Kidney (tissue), 14 donors: ENCODE measurements around the gene LGALS1. TPM values are rescaled to one million over a fixed set of nuclear protein-coding genes. Genes with fewer than 3 reads are reported as not detected.
"Not testable (repeated sequence)": the region's sequence is repeated elsewhere in the genome, so short reads cannot be mapped to it uniquely, and the experiment has no call there.

Experiments
- DNase-seq, 5 donors: peaks; one replicate each; pipeline ENCODE4 v3.0.0-alpha.2; 2013 to 2020
- FAIRE-seq: peaks from 2 replicates; lab custom pipeline; 2012; peaks lifted over from hg19 to GRCh38; lab: Jason Lieb, UNC
- H3K27ac ChIP-seq, 2 donors: one replicate each; pipeline ENCODE4 v1.7.0; 2013; ENCODE audit warnings: low read depth in 2 of 2, low read length in 2 of 2, inconsistent platforms in 1 of 2
- H3K27me3 ChIP-seq: one replicate; pipeline ENCODE4 v1.7.1; 2013; ENCODE audit warnings: low read length, inconsistent platforms; ENCODE audit not compliant: control insufficient read depth, insufficient read depth
- H3K36me3 ChIP-seq, 3 donors: one replicate each; pipeline versions ENCODE4 v1.7.0 to v1.7.1; 2013; ENCODE audit warnings: low read length in 3 of 3, control low read depth in 1 of 3, inconsistent platforms in 1 of 3; ENCODE audit not compliant: insufficient read depth in 3 of 3, control insufficient read depth in 2 of 3
- H3K4me1 ChIP-seq, 3 donors: one replicate each; pipeline versions ENCODE4 v1.7.0 to v1.7.1; 2013; ENCODE audit warnings: low read length in 3 of 3, inconsistent platforms in 1 of 3, low read depth in 1 of 3; ENCODE audit not compliant: control insufficient read depth in 2 of 3, insufficient read depth in 2 of 3
- H3K4me3 ChIP-seq, 3 donors: one replicate each; pipeline versions ENCODE4 v1.7.0 to v1.8.1; 2013; ENCODE audit warnings: low read length in 3 of 3, control low read depth in 1 of 3, inconsistent platforms in 1 of 3
- H3K9ac ChIP-seq, 3 donors: one replicate each; pipeline versions ENCODE4 v1.7.0 to v1.7.1; 2013; ENCODE audit warnings: low read length in 3 of 3, control low read depth in 1 of 3, inconsistent platforms in 1 of 3
- H3K9me3 ChIP-seq, 3 donors: one replicate each; pipeline versions ENCODE4 v1.7.0 to v1.7.1; 2013; ENCODE audit warnings: low read length in 3 of 3, control low read depth in 1 of 3, inconsistent platforms in 1 of 3; ENCODE audit not compliant: control insufficient read depth in 2 of 3, insufficient read depth in 1 of 3
- intact Hi-C: fragments of 100-400 bp; cut with DNase I; formaldehyde crosslinking; loops from one replicate; pipeline ENCODE4 v1.11.1; 2022
- polyA plus RNA-seq: library from polyadenylated mRNA; stranded (reverse); fragments of 350-450 nt; fragmentation: Illumina TruSeq; extraction: RNeasy Lipid Tissue Mini Kit (QIAGEN cat#74804); gene quantifications from one replicate; pipeline ENCODE4 v1.2.3, GENCODE V29; 2014; ENCODE audit warnings: low read depth, low replicate concordance; ENCODE audit not compliant: insufficient read depth
- total RNA-seq: library from RNA; stranded (reverse); fragmentation: NEBNext Ultra II Directional; extraction: Animal tissue kit (Norgen Biotek cat#: 25700); gene quantifications from one replicate; pipeline ENCODE4 v1.2.1, GENCODE V29; 2021
- TF ChIP-seq, protein P1 (sequence below): IDR thresholded peaks from 3 replicates; pipeline ENCODE4 v1.5.1; 2012; ENCODE audit warnings: mild to moderate bottlenecking, moderate library complexity, borderline replicate concordance; ENCODE audit not compliant: insufficient read depth; ENCODE audit errors: extremely low read depth
- donor health status: control.
- donor health status: control.
- donor health status: control.
- donor health status: control.
- donor health status: control.
- donor health status: DM: yes; HTN: yes; CAD: no.
- donor health status: Normal renal cell carcinoma (clear cell type).

The LGALS1 gene
- total and polyA plus RNA-seq, 2 donors from 2014 or later: 227 to 496 TPM

DNA sequence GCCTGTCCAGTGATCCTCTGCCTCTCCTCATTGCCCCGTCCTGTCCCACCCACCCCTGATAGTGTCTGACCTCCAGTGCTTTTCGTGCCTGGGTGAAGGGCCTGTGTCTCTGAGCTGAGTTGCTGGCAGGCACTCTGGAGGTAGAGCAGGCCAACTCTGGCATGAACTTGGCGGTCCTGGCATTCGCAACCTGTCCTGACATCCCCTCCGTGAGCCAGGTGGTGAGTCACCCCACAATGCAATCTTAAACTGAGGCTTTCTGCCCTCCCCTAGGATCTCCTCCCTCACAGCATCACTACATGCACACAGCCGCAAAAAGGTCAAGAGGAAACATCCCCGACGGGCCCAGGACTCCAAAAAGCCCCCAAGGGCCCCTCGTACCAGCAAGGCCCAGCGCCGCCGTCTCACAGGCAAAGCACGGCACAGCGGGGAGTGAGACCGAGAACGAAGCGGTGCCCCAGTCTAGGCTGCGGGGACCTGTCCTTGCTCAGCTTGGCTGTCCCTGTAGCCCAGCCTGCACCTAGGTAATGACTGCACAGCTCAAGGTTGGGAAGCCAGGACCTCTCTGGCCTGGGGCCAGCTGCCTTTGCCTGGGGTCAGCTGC is 15.6 kb downstream of the LGALS1 start:
- H3K9ac ChIP-seq: no peak overlapping the region

DNA sequence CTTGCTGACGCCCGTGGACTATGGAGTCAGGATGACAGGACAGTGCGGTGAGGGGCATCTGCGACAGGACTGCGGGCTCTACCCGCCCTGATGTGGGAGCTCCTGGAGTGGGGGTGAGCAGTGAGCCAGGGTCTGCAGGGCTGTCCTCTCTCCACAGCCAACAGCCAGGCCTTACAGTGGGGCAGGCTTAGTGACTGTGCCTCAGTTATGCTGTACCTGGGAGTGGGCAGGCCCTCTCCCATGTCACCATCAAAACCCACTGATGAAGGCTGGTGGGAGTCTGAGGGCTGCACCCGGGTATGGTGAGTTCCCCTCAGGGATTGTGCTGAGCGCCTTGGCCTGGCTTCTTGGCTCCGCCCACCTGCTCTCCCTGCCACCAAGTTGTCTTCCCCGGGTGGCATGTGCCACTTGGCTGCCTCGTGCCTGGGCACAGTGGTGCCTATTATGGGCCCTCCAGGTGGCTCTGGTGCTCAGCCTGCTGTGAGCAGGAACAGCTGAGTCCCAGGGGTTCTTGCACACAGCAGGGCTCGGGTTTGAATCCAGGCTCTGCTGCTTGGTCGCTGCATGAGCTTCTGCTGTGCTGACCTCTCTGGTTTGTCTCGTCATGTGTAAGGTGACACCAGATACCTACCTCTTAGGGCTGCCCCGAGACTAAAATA is 17.3 kb downstream of the LGALS1 start:
- H3K36me3 ChIP-seq: peaks cover 0 to 42% (median 22%) of the 10 kb centered on the region in 3 donors
- H3K9ac ChIP-seq: no peak overlapping the region
- no peaks in the 10 kb centered on the region for H3K27me3 ChIP-seq
- no peak overlapping the region for H3K4me3 ChIP-seq
- no peaks in the 10 kb centered on the region for H3K9me3 ChIP-seq
- no peak overlapping the region for H3K27ac ChIP-seq
- TF ChIP-seq, protein P1, sequence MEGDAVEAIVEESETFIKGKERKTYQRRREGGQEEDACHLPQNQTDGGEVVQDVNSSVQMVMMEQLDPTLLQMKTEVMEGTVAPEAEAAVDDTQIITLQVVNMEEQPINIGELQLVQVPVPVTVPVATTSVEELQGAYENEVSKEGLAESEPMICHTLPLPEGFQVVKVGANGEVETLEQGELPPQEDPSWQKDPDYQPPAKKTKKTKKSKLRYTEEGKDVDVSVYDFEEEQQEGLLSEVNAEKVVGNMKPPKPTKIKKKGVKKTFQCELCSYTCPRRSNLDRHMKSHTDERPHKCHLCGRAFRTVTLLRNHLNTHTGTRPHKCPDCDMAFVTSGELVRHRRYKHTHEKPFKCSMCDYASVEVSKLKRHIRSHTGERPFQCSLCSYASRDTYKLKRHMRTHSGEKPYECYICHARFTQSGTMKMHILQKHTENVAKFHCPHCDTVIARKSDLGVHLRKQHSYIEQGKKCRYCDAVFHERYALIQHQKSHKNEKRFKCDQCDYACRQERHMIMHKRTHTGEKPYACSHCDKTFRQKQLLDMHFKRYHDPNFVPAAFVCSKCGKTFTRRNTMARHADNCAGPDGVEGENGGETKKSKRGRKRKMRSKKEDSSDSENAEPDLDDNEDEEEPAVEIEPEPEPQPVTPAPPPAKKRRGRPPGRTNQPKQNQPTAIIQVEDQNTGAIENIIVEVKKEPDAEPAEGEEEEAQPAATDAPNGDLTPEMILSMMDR: no peak
- FAIRE-seq (no peak), DNase-seq (no peak)
- H3K4me1 ChIP-seq: peaks cover 0 to 2% (median 0%) of the 10 kb centered on the region in 3 donors
- intact Hi-C loops: no loop called here

More for the DNA sequence above, 15.6 kb downstream of the LGALS1 start:
- no peaks in the 10 kb centered on the region for H3K27me3 ChIP-seq
- peaks cover 0 to 42% (median 22%) of the 10 kb centered on the region in 3 donors for H3K36me3 ChIP-seq
- no peak overlapping the region for H3K27ac ChIP-seq
- H3K4me3 ChIP-seq: no peak overlapping the region
- TF ChIP-seq, protein P1: no peak
- DNase-seq (no peak), FAIRE-seq (no peak)
- H3K4me1 ChIP-seq: peaks cover 0 to 9% (median 0%) of the 10 kb centered on the region in 3 donors
- H3K9me3 ChIP-seq: no peaks in the 10 kb centered on the region
- intact Hi-C loops: no loop called here

GRCh38 chr22:37694131-37694530 is 18.7 kb downstream of the LGALS1 start:
- H3K9ac ChIP-seq, H3K4me1 ChIP-seq, H3K27me3 ChIP-seq, H3K9me3 ChIP-seq, DNase-seq, H3K4me3 ChIP-seq, FAIRE-seq, intact Hi-C loops, H3K27ac ChIP-seq: not testable (repeated sequence)
- H3K36me3 ChIP-seq: peaks cover 0 to 29% (median 16%) of the 10 kb centered on the region in 3 donors

GRCh38 chr22:37696260-37696656 is 20.8 kb downstream of the LGALS1 start:
- H3K4me1 ChIP-seq, DNase-seq, FAIRE-seq, intact Hi-C loops, H3K27me3 ChIP-seq, H3K4me3 ChIP-seq, H3K9ac ChIP-seq, H3K27ac ChIP-seq, H3K9me3 ChIP-seq: not testable (repeated sequence)
- peaks cover 0 to 13% (median 6%) of the 10 kb centered on the region in 3 donors for H3K36me3 ChIP-seq
